ENCODE data around the gene NR2C2. TPM values are rescaled to one million over a fixed set of nuclear protein-coding genes. Genes with fewer than 3 reads are reported as not detected.

Gene NR2C2
- total RNA-seq, 1 donor from 2014 or later, result 55.0 TPM

GRCh38 chr3:14909250-14909649 lies 38.1 kb upstream of the NR2C2 start:
- peaks cover 12% of the 10 kb centered on the region for H3K9me3 Mint-ChIP-seq
- intact Hi-C loops (cut with micrococcal nuclease), result no loop called here
- CTCF ChIA-PET, result no interaction called here

GRCh38 chr3:14911651-14912050 lies 35.7 kb upstream of the NR2C2 start:
- H3K9me3 Mint-ChIP-seq, result no peaks in the 10 kb centered on the region
- DNase-seq (no peak), ATAC-seq (ENCODE audit: low read depth) (no peak)
- intact Hi-C loops (cut with micrococcal nuclease), result no loop called here
- CTCF ChIA-PET, result no interaction called here
- POLR2A ChIA-PET, result no interaction called here
- no peak for TF ChIP-seq CTCF (IDR thresholded peaks at IDR 0.05)
- H3K36me3 Mint-ChIP-seq (ENCODE audit: low read depth), result no peaks in the 10 kb centered on the region
- no peak overlapping the region for H3K4me3 Mint-ChIP-seq
- no peaks in the 10 kb centered on the region for H3K4me1 Mint-ChIP-seq
- H3K27me3 Mint-ChIP-seq, result peaks cover 14% of the 10 kb centered on the region
- H3K27ac Mint-ChIP-seq, result no peak overlapping the region

More at GRCh38 chr3:14909250-14909649, 38.1 kb upstream of the NR2C2 start:
- Mint-ChIP-seq H3K27ac (no peak overlapping the region), H3K4me1 (no peaks in the 10 kb centered on the region), H3K4me3 (no peak overlapping the region), H3K36me3 (ENCODE audit: low read depth) (no peaks in the 10 kb centered on the region), H3K27me3 (peaks cover 22% of the 10 kb centered on the region)
- DNase-seq (no peak), ATAC-seq (ENCODE audit: low read depth) (no peak)
- POLR2A ChIA-PET, result no interaction called here
- no peak for TF ChIP-seq CTCF (IDR thresholded peaks at IDR 0.05)

- TF ChIP-seq CTCF (IDR thresholded peaks at IDR 0.05), result no peak
- Mint-ChIP-seq H3K27me3 (peaks cover 11% of the 10 kb centered on the region), H3K9me3 (no peaks in the 10 kb centered on the region), H3K36me3 (ENCODE audit: low read depth) (no peaks in the 10 kb centered on the region), H3K27ac (no peak overlapping the region), H3K4me3 (no peak overlapping the region), H3K4me1 (no peaks in the 10 kb centered on the region)
- ATAC-seq (ENCODE audit: low read depth) (no peak), DNase-seq (no peak)
- POLR2A ChIA-PET, result no interaction called here
- CTCF ChIA-PET, result interaction anchor here (1.6 kb wide), 1 partner anchor 13 kb away, joined by 5 read pairs; no protein-coding TSS in a partner anchor
- intact Hi-C loops (cut with micrococcal nuclease), result no loop called here
Measured at GRCh38 chr3:14913071-14913925, 34.1 kb upstream of the NR2C2 start.

- Mint-ChIP-seq H3K27ac (no peak overlapping the region), H3K36me3 (ENCODE audit: low read depth) (no peaks in the 10 kb centered on the region), H3K4me1 (no peaks in the 10 kb centered on the region), H3K4me3 (no peak overlapping the region), H3K9me3 (no peaks in the 10 kb centered on the region), H3K27me3 (peaks cover 11% of the 10 kb centered on the region)
- no peak for DNase-seq
- intact Hi-C loops (cut with micrococcal nuclease), result no loop called here
- no peak for TF ChIP-seq CTCF (IDR thresholded peaks at IDR 0.05)
- ATAC-seq (ENCODE audit: low read depth), result no peak
- ChIA-PET CTCF (no interaction called here), POLR2A (no interaction called here)
Measured at GRCh38 chr3:14913926-14914778, 33.2 kb upstream of the NR2C2 start.

GRCh38 chr3:14914779-14915117 lies 32.6 kb upstream of the NR2C2 start:
- Mint-ChIP-seq H3K9me3 (no peaks in the 10 kb centered on the region), H3K4me3 (no peak overlapping the region), H3K4me1 (no peaks in the 10 kb centered on the region), H3K27me3 (peaks cover 11% of the 10 kb centered on the region), H3K36me3 (ENCODE audit: low read depth) (no peaks in the 10 kb centered on the region), H3K27ac (no peak overlapping the region)
- POLR2A ChIA-PET, result no interaction called here
- CTCF ChIA-PET, result no interaction called here
- intact Hi-C loops (cut with micrococcal nuclease), result no loop called here
- DNase-seq, result no peak
- no peak for TF ChIP-seq CTCF (IDR thresholded peaks at IDR 0.05)
- ATAC-seq (ENCODE audit: low read depth), result no peak

Data from activated B cell treated with CpG ODN at 0.5 μM for 24 hours (primary cell).